Measurements from ENCODE around the gene HOMER1.
A peak's percentile ranks its signal among the peaks of the same experiment; 100 is the strongest.

HOMER1 gene

DNA sequence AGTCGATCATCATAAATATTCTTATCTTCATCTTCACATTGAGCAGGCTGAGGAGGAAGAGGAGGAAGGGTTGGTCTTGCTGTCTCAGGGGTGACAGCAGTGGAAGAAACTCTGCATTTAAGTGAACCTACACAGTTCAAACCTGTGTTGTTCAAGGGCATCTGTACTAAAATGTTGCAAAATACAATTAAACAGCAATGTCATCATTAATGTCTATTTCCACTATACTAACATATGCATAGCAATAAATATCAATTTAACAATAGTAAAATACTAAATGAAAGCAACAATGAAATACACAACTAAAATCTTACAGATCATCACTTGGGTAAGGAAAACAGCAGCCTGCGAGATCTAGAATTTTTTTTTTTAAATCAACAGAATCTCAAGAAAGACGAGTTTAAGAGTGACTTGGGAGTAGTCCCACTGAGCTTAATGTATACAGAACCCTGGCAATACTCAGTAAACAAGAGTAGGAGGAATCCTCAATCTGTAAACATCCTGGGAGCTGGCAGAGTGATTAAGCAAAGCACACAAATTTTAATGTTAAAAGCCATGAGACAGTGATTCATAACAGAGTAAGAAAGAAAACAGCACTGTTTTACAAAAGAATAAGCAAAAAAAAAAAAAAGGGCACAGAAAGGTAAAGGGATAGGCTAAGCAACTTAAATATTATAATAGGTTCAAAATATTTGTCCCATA, 10.0 kb downstream of the HOMER1 start:
- Histone ChIP-seq H3K27ac (no peak overlapping the region), H3K4me3 (ENCODE audit: low read depth, low read length) (no peak overlapping the region), H3K27me3 (replicated peaks) (no peaks in the 10 kb centered on the region), H3K36me3 (replicated peaks) (no peaks in the 10 kb centered on the region)
- no peak for DNase-seq
- TF ChIP-seq, protein P1, sequence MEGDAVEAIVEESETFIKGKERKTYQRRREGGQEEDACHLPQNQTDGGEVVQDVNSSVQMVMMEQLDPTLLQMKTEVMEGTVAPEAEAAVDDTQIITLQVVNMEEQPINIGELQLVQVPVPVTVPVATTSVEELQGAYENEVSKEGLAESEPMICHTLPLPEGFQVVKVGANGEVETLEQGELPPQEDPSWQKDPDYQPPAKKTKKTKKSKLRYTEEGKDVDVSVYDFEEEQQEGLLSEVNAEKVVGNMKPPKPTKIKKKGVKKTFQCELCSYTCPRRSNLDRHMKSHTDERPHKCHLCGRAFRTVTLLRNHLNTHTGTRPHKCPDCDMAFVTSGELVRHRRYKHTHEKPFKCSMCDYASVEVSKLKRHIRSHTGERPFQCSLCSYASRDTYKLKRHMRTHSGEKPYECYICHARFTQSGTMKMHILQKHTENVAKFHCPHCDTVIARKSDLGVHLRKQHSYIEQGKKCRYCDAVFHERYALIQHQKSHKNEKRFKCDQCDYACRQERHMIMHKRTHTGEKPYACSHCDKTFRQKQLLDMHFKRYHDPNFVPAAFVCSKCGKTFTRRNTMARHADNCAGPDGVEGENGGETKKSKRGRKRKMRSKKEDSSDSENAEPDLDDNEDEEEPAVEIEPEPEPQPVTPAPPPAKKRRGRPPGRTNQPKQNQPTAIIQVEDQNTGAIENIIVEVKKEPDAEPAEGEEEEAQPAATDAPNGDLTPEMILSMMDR (IDR thresholded peaks at IDR 0.05; ENCODE audit: low read depth, low read length, missing control alignments) = no peak
- in situ Hi-C loops (cut with HindIII; ENCODE audit: low pct_ligation_motif_present, low sequenced_read_pairs) = no loop called here

DNA sequence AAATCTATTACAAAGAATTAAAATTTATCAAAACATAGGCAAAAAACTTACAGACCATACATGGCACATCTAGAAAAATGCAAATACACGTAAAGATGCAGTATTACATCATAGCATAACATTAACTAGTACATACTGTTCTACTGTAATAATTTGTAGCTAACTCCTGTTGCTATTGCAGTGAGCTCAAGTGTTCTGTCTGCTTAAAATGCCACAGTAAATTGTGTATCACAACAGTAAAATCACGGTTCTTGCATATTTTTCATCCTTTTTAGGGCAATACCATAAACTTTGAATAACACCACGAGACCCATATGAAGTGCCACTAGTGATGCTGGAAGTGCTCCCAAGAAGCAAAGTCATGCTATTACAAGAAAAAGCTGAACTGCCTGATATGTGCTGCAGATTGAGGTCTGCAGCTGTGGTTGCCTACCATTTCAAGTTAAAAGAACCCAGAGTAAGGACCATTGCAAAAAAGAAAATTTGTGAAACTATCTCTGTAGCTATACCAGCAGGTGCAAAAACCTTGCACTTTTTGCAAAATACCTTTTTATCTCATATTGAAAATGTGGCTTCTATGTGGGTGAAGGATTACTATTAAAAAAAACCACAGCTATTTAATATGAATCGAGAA, 14.2 kb downstream of the HOMER1 start:
- no peak overlapping the region for H3K27ac ChIP-seq
- TF ChIP-seq, protein P1 (IDR thresholded peaks at IDR 0.05; ENCODE audit: low read depth, low read length, missing control alignments) = no peak
- no peaks in the 10 kb centered on the region for H3K27me3 ChIP-seq (replicated peaks)
- DNase-seq = no peak
- in situ Hi-C loops (cut with HindIII; ENCODE audit: low pct_ligation_motif_present, low sequenced_read_pairs) = no loop called here
- no peaks in the 10 kb centered on the region for H3K36me3 ChIP-seq (replicated peaks)
- H3K4me3 ChIP-seq (ENCODE audit: low read depth, low read length) = no peak overlapping the region

DNA sequence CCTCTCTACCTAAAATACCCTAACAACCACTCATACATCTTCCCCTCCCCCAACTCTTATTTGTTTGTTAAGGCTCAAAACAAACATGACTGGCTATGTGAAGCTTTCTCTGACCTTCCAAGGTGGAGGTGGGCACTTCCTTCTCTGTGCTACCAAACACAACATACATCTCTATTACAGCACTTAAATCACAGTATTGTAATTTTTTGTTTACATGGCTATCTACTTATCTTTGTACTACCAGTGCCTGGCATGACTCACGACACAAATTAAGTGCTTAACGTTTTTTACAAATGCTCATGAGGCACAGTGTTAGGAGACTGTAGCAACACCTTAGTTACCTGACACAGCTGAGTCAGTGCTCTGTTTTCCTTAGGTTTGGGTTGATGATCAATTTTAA, 18.6 kb downstream of the HOMER1 start:
- TF ChIP-seq, protein P1 (IDR thresholded peaks at IDR 0.05; ENCODE audit: low read depth, low read length, missing control alignments) = no peak
- peak; percentile 25 for DNase-seq
- Histone ChIP-seq H3K27me3 (replicated peaks) (no peaks in the 10 kb centered on the region), H3K27ac (no peak overlapping the region), H3K4me3 (ENCODE audit: low read depth, low read length) (no peak overlapping the region), H3K36me3 (replicated peaks) (no peaks in the 10 kb centered on the region)
- in situ Hi-C loops (cut with HindIII; ENCODE audit: low pct_ligation_motif_present, low sequenced_read_pairs) = no loop called here

DNA sequence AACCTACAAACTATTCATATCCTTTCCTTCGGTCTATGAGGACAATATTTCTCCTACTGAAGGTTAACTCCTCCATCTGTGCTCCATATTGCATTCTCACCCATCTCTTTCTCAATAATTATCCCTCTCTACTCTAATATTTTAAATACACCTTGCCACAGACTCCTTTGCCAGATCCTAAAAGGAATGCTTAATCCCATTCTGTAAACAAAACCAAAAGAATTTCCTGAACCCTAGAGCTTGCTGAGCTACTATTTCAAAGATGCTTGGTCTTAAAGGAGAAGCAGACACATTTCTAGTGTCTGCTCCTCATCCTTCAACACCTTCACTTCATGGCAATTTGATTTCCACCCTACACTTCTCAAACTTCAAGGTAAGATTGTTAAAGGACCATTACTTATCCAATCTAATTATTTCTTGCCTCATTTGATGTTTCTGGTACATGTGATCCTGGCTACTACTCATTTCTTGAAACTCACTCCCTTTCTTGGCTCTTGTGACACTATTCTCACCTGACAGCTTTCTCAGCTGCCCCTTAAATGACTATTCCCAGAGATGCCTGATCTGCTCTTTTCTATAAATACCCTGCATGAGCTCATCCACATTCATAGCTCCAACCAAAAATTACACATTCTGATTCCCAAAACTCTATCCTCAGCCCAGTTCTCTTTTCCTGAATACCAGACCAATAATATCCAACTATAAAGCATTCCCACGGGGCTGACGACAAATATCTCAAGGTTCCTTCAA, 20.2 kb downstream of the HOMER1 start:
- no peaks in the 10 kb centered on the region for H3K27me3 ChIP-seq (replicated peaks)
- H3K36me3 ChIP-seq (replicated peaks) = no peaks in the 10 kb centered on the region
- no peak overlapping the region for H3K4me3 ChIP-seq (ENCODE audit: low read depth, low read length)
- in situ Hi-C loops (cut with HindIII; ENCODE audit: low pct_ligation_motif_present, low sequenced_read_pairs) = no loop called here
- DNase-seq = no peak
- TF ChIP-seq, protein P1 (IDR thresholded peaks at IDR 0.05; ENCODE audit: low read depth, low read length, missing control alignments) = no peak
- no peak overlapping the region for H3K27ac ChIP-seq

DNA sequence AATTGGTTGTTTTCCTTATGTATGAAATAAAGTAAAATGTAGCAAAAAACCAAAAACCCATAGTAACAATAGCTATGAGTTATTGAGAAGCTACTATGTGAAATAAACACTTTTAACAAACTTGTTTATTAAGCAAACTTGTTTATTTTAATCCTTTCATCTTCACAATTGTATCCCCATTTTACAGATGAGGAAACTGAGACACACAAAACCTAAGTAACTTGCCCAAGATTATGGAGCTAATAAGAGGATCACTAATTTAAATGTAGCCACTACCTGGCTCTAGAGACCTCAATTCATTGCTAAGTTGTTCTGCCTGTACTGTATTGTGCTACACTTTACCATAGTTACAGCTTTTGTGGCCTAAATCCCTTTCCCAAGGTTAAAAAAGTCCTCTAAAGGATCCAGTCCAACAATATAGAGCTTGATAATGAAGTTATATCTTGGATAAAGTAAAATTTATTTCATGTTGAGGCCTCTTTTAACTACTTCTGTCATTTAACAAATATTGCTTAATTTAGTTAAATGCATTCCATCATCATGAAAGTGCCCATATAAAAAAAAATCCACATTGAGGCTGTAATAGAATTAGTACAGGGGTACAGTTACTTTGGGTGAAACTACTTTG, 22.1 kb downstream of the HOMER1 start:
- no peaks in the 10 kb centered on the region for H3K36me3 ChIP-seq (replicated peaks)
- DNase-seq = no peak
- H3K27ac ChIP-seq = no peak overlapping the region
- no peak overlapping the region for H3K4me3 ChIP-seq (ENCODE audit: low read depth, low read length)
- in situ Hi-C loops (cut with HindIII; ENCODE audit: low pct_ligation_motif_present, low sequenced_read_pairs) = no loop called here
- TF ChIP-seq, protein P1 (IDR thresholded peaks at IDR 0.05; ENCODE audit: low read depth, low read length, missing control alignments) = no peak
- no peaks in the 10 kb centered on the region for H3K27me3 ChIP-seq (replicated peaks)

Data from brain microvascular endothelial cell (primary cell).